OCI-LY1 (cell line): Measurements from ENCODE around the gene MS4A4E.
"Not testable (repeated sequence)": the region's sequence is repeated elsewhere in the genome, so short reads cannot be mapped to it uniquely, and the experiment has no call there.

Source experiments
- H2AFZ ChIP-seq: fragments of 200-600 bp; sonication (generic), shearing (Covaris generic); 2 replicates; pipeline ENCODE4 v1.6.0; 2014; ENCODE audit warnings: antibody characterized with exemption, mild to moderate bottlenecking, low read length
- H3F3A ChIP-seq: fragments of 200-600 bp; sonication (generic), shearing (Covaris generic); 2 replicates; pipeline ENCODE4 v1.6.0; 2014; ENCODE audit warnings: mild to moderate bottlenecking, antibody characterized with exemption, low read length, moderate library complexity; ENCODE audit not compliant: insufficient read depth
- H3K27ac ChIP-seq: fragments of 200-600 bp; sonication (generic); 2 replicates; pipeline ENCODE4 v1.5.1; 2014; ENCODE audit warnings: low read length, mixed run types, mild to moderate bottlenecking, low read depth; ENCODE audit not compliant: poor library complexity, severe bottlenecking
- H3K27me3 ChIP-seq: fragments of 200-600 bp; sonication (generic); 2 replicates; pipeline ENCODE4 v1.6.0; 2014; ENCODE audit warnings: antibody characterized with exemption, mild to moderate bottlenecking, low read length, moderate library complexity; ENCODE audit not compliant: insufficient read depth
- H3K36me3 ChIP-seq: fragments of 200-600 bp; sonication (generic); 2 replicates; pipeline ENCODE4 v1.6.1; 2014; ENCODE audit warnings: mild to moderate bottlenecking, antibody characterized with exemption, low read length, moderate library complexity, mixed read lengths; ENCODE audit not compliant: insufficient read depth
- H3K4me1 ChIP-seq: fragments of 200-600 bp; sonication (generic); 2 replicates; pipeline ENCODE4 v1.5.1; 2014; ENCODE audit warnings: mild to moderate bottlenecking, low read length, moderate library complexity; ENCODE audit not compliant: insufficient read depth, severe bottlenecking
- H3K4me2 ChIP-seq: fragments of 200-600 bp; sonication (generic), shearing (Covaris generic); 2 replicates; pipeline ENCODE4 v1.6.1; 2014; ENCODE audit warnings: low read length
- H3K4me3 ChIP-seq: fragments of 200-600 bp; sonication (generic); 2 replicates; pipeline ENCODE4 v1.5.1; 2014; ENCODE audit warnings: low read length, low read depth, mild to moderate bottlenecking, mixed read lengths; ENCODE audit not compliant: poor library complexity, severe bottlenecking
- H3K79me2 ChIP-seq: fragments of 200-600 bp; shearing (Covaris generic); 2 replicates; pipeline ENCODE4 v1.6.1; 2016; ENCODE audit warnings: mixed run types, low read length, mixed read lengths; ENCODE audit not compliant: insufficient read depth
- H3K9ac ChIP-seq: fragments of 200-600 bp; sonication (generic), shearing (Covaris generic); 2 replicates; pipeline ENCODE4 v1.6.1; 2014; ENCODE audit warnings: mild to moderate bottlenecking, low read length, mixed read lengths
- H3K9me2 ChIP-seq: fragments of 200-600 bp; sonication (generic), shearing (Covaris generic); 2 replicates; pipeline ENCODE4 v1.6.1; 2014; ENCODE audit warnings: low read depth, mild to moderate bottlenecking, low read length, mixed read lengths
- H3K9me3 ChIP-seq: fragments of 200-600 bp; shearing (Covaris generic); 2 replicates; pipeline ENCODE4 v1.6.1; 2014; ENCODE audit warnings: low read length, mixed read lengths
- H4K20me1 ChIP-seq: fragments of 200-600 bp; sonication (generic), shearing (Covaris generic); 2 replicates; pipeline ENCODE4 v1.6.0; 2016; ENCODE audit warnings: mild to moderate bottlenecking, low read length; ENCODE audit not compliant: insufficient read depth
- EZH2 ChIP-seq: fragments of 200-600 bp; sonication (generic), shearing (Covaris generic); IDR thresholded peaks from 2 replicates; pipeline ENCODE4 v1.8.0; 2017; ENCODE audit warnings: borderline replicate concordance, mixed run types, mild to moderate bottlenecking, antibody characterized with exemption, low read length, moderate library complexity, mixed read lengths
- TF ChIP-seq, protein P1 (sequence below): fragments of 200-600 bp; sonication (generic), shearing (Covaris generic); IDR thresholded peaks from 2 replicates; pipeline ENCODE4 v1.5.1; 2017; ENCODE audit warnings: mild to moderate bottlenecking, antibody characterized with exemption, low read length, moderate library complexity, mixed read lengths

Gene MS4A4E

DNA sequence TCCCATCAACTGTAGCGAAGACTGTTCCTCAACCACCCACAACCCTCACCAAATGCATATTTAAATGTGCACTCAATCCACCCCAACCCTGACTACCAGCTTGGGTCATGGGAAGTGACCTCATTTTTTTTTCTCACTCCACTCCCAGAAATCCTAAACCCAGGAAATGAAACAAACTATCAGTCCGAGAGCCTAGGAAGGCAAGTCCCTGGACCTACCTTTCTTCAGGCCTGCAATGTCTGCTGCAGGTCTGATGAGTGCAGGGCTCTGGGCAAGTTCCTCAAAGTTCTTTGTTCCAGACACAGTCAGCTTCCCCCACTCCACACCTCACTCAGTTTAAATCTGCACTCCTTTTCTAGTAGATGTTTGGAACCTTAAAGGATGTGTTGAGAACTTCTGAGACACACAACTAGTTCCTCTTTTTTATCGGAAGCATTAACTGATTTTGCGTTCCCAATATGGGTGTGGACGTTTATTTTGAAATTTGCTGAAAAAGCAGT lies at the start of gene MS4A4E:
Gene MS4A4E (minus strand): TSS at position 398 of the 500 bp plus-strand sequence. CDS start 13,082 bp downstream, outside the sequence.
- Histone ChIP-seq H3K9me3 (no peaks in the 10 kb centered on the region), H3K4me3 (no peak within 1 kb of the TSS), H3K36me3 (no peaks in the 10 kb centered on the region), H3K4me1 (no peaks in the 10 kb centered on the region), H3K4me2 (no peak within 1 kb of the TSS), H3K79me2 (no peaks in the 10 kb centered on the region), H3K27ac (no peak within 1 kb of the TSS), H3K9me2 (no peaks in the 10 kb centered on the region), H3F3A (no peaks in the 10 kb centered on the region), H4K20me1 (no peaks in the 10 kb centered on the region), H3K27me3 (no peaks in the 10 kb centered on the region), H3K9ac (no peak within 1 kb of the TSS), H2AFZ (no peak within 1 kb of the TSS)
- TF ChIP-seq EZH2, result no peak
- TF ChIP-seq, protein P1, sequence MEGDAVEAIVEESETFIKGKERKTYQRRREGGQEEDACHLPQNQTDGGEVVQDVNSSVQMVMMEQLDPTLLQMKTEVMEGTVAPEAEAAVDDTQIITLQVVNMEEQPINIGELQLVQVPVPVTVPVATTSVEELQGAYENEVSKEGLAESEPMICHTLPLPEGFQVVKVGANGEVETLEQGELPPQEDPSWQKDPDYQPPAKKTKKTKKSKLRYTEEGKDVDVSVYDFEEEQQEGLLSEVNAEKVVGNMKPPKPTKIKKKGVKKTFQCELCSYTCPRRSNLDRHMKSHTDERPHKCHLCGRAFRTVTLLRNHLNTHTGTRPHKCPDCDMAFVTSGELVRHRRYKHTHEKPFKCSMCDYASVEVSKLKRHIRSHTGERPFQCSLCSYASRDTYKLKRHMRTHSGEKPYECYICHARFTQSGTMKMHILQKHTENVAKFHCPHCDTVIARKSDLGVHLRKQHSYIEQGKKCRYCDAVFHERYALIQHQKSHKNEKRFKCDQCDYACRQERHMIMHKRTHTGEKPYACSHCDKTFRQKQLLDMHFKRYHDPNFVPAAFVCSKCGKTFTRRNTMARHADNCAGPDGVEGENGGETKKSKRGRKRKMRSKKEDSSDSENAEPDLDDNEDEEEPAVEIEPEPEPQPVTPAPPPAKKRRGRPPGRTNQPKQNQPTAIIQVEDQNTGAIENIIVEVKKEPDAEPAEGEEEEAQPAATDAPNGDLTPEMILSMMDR, result no peak

DNA sequence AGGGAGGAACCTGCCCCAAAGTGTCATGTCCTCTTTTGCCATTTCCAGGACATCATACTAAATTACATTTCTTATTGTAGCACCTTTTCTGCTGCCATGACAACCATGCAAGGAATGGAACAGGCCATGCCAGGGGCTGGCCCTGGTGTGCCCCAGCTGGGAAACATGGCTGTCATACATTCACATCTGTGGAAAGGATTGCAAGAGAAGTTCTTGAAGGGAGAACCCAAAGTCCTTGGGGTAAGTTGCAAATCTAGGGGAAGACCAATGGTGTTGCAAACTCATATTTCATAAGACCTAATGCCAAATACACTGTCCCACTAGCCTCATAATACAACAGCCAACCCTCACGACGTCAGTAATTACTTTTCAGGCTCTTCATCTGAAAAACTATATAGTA lies 49.2 kb upstream of the MS4A4E start:
- Histone ChIP-seq H3K4me3 (no peak overlapping the region), H3F3A (no peaks in the 10 kb centered on the region), H3K9ac (no peak overlapping the region), H3K9me3 (no peaks in the 10 kb centered on the region), H4K20me1 (no peaks in the 10 kb centered on the region), H3K36me3 (no peaks in the 10 kb centered on the region), H3K4me1 (no peaks in the 10 kb centered on the region), H3K27me3 (no peaks in the 10 kb centered on the region), H3K79me2 (no peaks in the 10 kb centered on the region), H3K9me2 (peaks cover 3% of the 10 kb centered on the region; the same call in 1 of the 2 replicates), H2AFZ (no peak overlapping the region), H3K4me2 (no peak overlapping the region), H3K27ac (no peak overlapping the region)
- no peak for TF ChIP-seq EZH2
- TF ChIP-seq, protein P1, result no peak

DNA sequence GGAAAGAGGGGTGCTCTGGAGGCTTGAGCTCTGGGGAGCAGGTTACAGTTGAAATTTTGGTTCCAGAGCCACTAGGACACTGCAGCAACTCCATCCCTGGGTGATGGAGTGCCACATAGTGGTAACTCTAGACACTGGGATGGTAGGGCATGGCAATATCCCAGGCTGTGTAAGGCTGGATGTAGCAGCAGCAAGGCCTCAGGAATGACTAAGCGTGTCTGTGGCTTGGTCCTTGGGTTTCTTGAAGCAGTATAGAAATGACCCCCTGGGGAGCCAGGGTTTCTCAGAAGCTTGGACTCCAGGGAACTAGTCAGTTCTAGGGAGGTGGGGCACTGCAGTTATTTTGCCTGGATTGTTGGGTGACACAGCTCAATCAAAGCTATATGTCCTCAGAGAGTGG lies 45.6 kb upstream of the MS4A4E start:
- no peak overlapping the region for H3K9ac ChIP-seq
- peaks cover 3% of the 10 kb centered on the region; the same call in 1 of the 2 replicates for H3K9me2 ChIP-seq
- H3F3A ChIP-seq, result no peaks in the 10 kb centered on the region
- no peaks in the 10 kb centered on the region for H3K36me3 ChIP-seq
- TF ChIP-seq, protein P1, result no peak
- TF ChIP-seq EZH2, result no peak
- no peak overlapping the region for H3K4me2 ChIP-seq
- no peak overlapping the region for H2AFZ ChIP-seq
- no peak overlapping the region for H3K27ac ChIP-seq
- H3K79me2 ChIP-seq, result no peaks in the 10 kb centered on the region
- H4K20me1 ChIP-seq, result no peaks in the 10 kb centered on the region
- no peaks in the 10 kb centered on the region for H3K4me1 ChIP-seq
- no peaks in the 10 kb centered on the region for H3K9me3 ChIP-seq
- no peaks in the 10 kb centered on the region for H3K27me3 ChIP-seq
- no peak overlapping the region for H3K4me3 ChIP-seq

DNA sequence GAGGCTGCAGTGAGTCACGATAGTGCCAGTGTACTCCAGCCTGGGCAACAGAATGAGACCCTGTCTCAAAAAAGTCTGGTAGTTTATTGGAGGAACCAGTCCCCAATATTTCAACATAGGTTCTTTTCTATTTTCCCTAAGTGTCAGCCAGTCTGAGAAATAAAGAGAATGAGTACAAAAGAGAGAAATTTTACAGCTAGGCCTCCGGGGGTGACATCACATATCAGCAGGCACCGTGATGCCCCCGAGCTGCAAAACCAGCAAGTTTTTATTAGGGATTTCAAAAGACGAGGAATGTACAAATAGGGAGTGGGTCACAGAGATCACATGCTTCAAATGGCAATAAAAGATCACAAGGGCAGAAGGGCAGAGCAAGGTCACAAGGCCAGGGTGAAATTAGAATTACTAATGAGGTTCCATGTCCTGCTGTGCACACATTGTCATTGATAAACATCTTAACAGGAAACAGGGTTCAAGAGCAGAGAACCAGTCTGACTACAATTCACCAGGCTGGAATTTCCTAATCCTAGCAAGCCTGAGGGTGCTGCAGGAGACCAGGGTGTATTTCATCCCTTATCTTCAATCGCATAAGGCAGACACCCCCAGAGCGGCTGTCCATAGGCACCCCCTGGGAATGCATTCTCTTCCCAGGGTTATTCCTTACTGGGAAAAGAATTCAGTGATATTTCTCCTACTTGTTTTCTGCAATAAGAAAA lies 42.6 kb upstream of the MS4A4E start:
- not testable (repeated sequence) for H3K9me2 ChIP-seq, H3K27me3 ChIP-seq, H3K36me3 ChIP-seq, H3F3A ChIP-seq, H2AFZ ChIP-seq, H3K9me3 ChIP-seq, H3K4me2 ChIP-seq, H3K9ac ChIP-seq, H4K20me1 ChIP-seq, H3K4me3 ChIP-seq, H3K4me1 ChIP-seq, H3K79me2 ChIP-seq, H3K27ac ChIP-seq
